ENCODE measurements around the gene JADE2. TPM values are rescaled to one million over a fixed set of nuclear protein-coding genes. Genes with fewer than 3 reads are reported as not detected.

The JADE2 gene
- total RNA-seq, 1 experiment from 2014 or later: 39.9 TPM

- Histone ChIP-seq H3K9me2 (ENCODE audit: insufficient read depth) (no peaks in the 10 kb centered on the region), H3K4me2 (ENCODE audit: low read length) (no peak overlapping the region), H3K9ac (ENCODE audit: low read length) (no peak overlapping the region), H4K20me1 (ENCODE audit: insufficient read depth) (no peaks in the 10 kb centered on the region), H3K4me3 (replicated peaks in 1 of 2; ENCODE audit: low read depth in 1 of 2, low read length in 2 of 2) (no peak overlapping the region), H2AFZ (ENCODE audit: low read depth, low read length, poor library complexity, severe bottlenecking) (no peak overlapping the region), H3K4me1 (ENCODE audit: control insufficient read depth in 1 of 2, insufficient read depth in 2 of 2, low read length in 2 of 2) (no peaks in the 10 kb centered on the region), H3K27me3 (ENCODE audit: insufficient read depth, low read length) (no peaks in the 10 kb centered on the region), H3K79me2 (ENCODE audit: insufficient read depth, low read length) (no peaks in the 10 kb centered on the region), H3K27ac (ENCODE audit: low read depth, low read length) (no peak overlapping the region), H3K9me3 (ENCODE audit: control insufficient read depth in 1 of 2, insufficient read depth in 1 of 2, low read depth in 1 of 2, low read length in 2 of 2) (no peaks in the 10 kb centered on the region), H3K36me3 (ENCODE audit: control insufficient read depth in 1 of 2, insufficient read depth in 2 of 2, low read length in 2 of 2) (no peaks in the 10 kb centered on the region)
- TF ChIP-seq EGR1 (IDR thresholded peaks at IDR 0.05; ENCODE audit: low read depth): no peak
- ATAC-seq (no peak), DNase-seq (ENCODE audit: low read depth, low spot score) (no peak)
- ChIA-PET CTCF (no interaction called here), RAD21 (ENCODE audit: low non-redundant PET in 1 of 2, low total read pairs in 2 of 2, uncharacterized antibody in 2 of 2, unreplicated experiment in 2 of 2) (no interaction called here), POLR2A (no interaction called here)
- intact Hi-C loops (cut with micrococcal nuclease): no loop called here
- BruUV-seq (replicated peaks): no TSS peak
Measured at GRCh38 chr5:134490255-134490924, 35.1 kb upstream of the JADE2 start.

DNA sequence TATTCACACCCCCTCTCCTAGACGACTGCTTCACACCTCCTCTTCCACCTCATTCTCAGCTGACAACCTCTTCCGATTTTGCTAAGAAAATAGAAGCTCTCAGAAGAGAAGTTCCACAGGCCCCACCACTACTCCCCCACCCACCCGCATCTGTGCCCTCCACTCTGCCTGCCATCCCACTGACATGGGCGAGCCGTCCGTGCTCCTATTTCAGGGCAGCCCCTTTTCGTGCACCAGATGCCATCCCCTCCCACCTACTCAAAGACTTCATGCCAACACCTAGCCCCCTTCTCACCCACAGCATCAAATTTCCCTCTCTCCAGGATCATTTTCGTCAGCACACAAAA is 34.6 kb upstream of the JADE2 start:
- POLR2A ChIA-PET: no interaction called here
- RAD21 ChIA-PET (ENCODE audit: low non-redundant PET in 1 of 2, low total read pairs in 2 of 2, uncharacterized antibody in 2 of 2, unreplicated experiment in 2 of 2): no interaction called here
- no peaks in the 10 kb centered on the region for H3K36me3 ChIP-seq (ENCODE audit: control insufficient read depth in 1 of 2, insufficient read depth in 2 of 2, low read length in 2 of 2)

More for the DNA sequence above, 34.6 kb upstream of the JADE2 start:
- intact Hi-C loops (cut with micrococcal nuclease): no loop called here
- H3K27me3 ChIP-seq (ENCODE audit: insufficient read depth, low read length): no peaks in the 10 kb centered on the region
- CTCF ChIA-PET: no interaction called here
- no peak overlapping the region for H3K4me2 ChIP-seq (ENCODE audit: low read length)
- no peak overlapping the region for H3K4me3 ChIP-seq (replicated peaks in 1 of 2; ENCODE audit: low read depth in 1 of 2, low read length in 2 of 2)
- ATAC-seq: no peak
- no TSS peak for BruUV-seq (replicated peaks)
- no peaks in the 10 kb centered on the region for H3K9me2 ChIP-seq (ENCODE audit: insufficient read depth)
- H3K9me3 ChIP-seq (ENCODE audit: control insufficient read depth in 1 of 2, insufficient read depth in 1 of 2, low read depth in 1 of 2, low read length in 2 of 2): no peaks in the 10 kb centered on the region
- H3K27ac ChIP-seq (ENCODE audit: low read depth, low read length): no peak overlapping the region
- no peaks in the 10 kb centered on the region for H3K79me2 ChIP-seq (ENCODE audit: insufficient read depth, low read length)
- no peak for DNase-seq (ENCODE audit: low read depth, low spot score)
- H2AFZ ChIP-seq (ENCODE audit: low read depth, low read length, poor library complexity, severe bottlenecking): no peak overlapping the region
- H4K20me1 ChIP-seq (ENCODE audit: insufficient read depth): no peaks in the 10 kb centered on the region
- TF ChIP-seq, protein P1, sequence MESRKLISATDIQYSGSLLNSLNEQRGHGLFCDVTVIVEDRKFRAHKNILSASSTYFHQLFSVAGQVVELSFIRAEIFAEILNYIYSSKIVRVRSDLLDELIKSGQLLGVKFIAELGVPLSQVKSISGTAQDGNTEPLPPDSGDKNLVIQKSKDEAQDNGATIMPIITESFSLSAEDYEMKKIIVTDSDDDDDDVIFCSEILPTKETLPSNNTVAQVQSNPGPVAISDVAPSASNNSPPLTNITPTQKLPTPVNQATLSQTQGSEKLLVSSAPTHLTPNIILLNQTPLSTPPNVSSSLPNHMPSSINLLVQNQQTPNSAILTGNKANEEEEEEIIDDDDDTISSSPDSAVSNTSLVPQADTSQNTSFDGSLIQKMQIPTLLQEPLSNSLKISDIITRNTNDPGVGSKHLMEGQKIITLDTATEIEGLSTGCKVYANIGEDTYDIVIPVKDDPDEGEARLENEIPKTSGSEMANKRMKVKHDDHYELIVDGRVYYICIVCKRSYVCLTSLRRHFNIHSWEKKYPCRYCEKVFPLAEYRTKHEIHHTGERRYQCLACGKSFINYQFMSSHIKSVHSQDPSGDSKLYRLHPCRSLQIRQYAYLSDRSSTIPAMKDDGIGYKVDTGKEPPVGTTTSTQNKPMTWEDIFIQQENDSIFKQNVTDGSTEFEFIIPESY (IDR thresholded peaks at IDR 0.05; ENCODE audit: extremely low read depth, insufficient replicate concordance, low read length): no peak
- TF ChIP-seq ZFX (IDR thresholded peaks at IDR 0.05) (no peak), ELF1 (IDR thresholded peaks at IDR 0.05; ENCODE audit: borderline replicate concordance, low read depth) (no peak), FOSL1 (IDR thresholded peaks at IDR 0.05; ENCODE audit: low read depth) (no peak), SIN3A (IDR thresholded peaks at IDR 0.05; ENCODE audit: low read depth) (no peak), REST (IDR thresholded peaks at IDR 0.05; ENCODE audit: low read depth) (no peak), ZNF274 (IDR thresholded peaks at IDR 0.05; ENCODE audit: low read depth, low read length) (no peak), EZH2phosphoT487 (IDR thresholded peaks at IDR 0.05; ENCODE audit: borderline replicate concordance) (no peak), TCF7L2 (IDR thresholded peaks at IDR 0.05; ENCODE audit: borderline replicate concordance, extremely low read depth, insufficient read depth, insufficient read length) (no peak)
- TF ChIP-seq, protein P2, sequence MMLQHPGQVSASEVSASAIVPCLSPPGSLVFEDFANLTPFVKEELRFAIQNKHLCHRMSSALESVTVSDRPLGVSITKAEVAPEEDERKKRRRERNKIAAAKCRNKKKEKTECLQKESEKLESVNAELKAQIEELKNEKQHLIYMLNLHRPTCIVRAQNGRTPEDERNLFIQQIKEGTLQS (IDR thresholded peaks at IDR 0.05): no peak
- no peaks in the 10 kb centered on the region for H3K4me1 ChIP-seq (ENCODE audit: control insufficient read depth in 1 of 2, insufficient read depth in 2 of 2, low read length in 2 of 2)
- H3K9ac ChIP-seq (ENCODE audit: low read length): no peak overlapping the region
